Measurements from ENCODE around the gene P3H1. TPM values are rescaled to one million over a fixed set of nuclear protein-coding genes. Genes with fewer than 3 reads are reported as not detected.

P3H1 gene
- total RNA-seq, 1 experiment from 2014 or later = 47.1 TPM

DNA sequence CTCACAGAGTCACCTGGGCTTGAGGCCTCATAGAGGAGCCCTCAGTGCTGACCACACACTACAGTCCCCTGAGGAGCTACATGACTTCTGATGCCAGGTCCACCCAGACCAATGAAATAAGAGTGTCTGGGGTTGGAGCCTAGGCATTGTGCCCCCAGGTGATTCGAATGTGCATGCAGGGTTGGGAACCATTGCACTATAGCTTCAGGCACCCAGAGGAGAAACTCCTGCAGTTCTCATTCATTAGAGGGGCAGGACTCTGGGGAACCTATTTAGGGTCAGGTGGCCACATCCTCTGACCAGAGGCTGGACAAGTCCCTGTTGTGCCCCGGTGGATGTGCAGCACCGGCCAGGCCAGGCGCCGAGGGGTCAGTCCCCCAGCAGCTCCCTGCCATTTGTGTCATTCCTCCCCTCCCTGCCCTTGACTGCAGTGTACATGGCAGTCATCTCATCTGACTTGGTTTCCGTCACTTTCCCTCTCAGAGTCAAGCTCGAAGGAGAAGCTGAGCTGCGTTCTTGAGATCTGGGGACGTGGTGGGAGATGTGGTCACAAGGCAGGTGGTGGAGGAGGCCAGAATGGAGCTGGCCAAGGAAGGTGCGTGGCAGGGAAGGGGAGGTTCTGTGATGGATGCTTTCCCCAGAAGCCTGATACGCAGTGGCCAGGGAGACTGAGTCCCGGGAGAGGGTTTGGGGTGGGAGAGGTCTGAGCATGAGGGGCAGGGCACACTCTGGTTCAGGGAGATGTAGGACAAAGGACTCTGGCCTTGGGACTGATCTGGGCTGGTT lies 33.2 kb downstream of the P3H1 start:
- Histone ChIP-seq H4K5ac (ENCODE audit: insufficient read length, low read depth, low read length) (no peak overlapping the region), H3K27me3 (ENCODE audit: insufficient read depth, low read length) (no peaks in the 10 kb centered on the region), H2BK5ac (ENCODE audit: insufficient read length, low read length) (no peak overlapping the region), H3K79me2 (ENCODE audit: insufficient read depth, low read length) (no peaks in the 10 kb centered on the region), H3K79me1 (ENCODE audit: insufficient read depth, low read depth, low read length, poor library complexity, severe bottlenecking) (no peaks in the 10 kb centered on the region), H3K23ac (ENCODE audit: insufficient read length, low read depth, low read length) (no peak overlapping the region), H4K8ac (replicated peaks; ENCODE audit: insufficient read length, low read depth, low read length) (no peak overlapping the region), H2AFZ (ENCODE audit: low read length) (no peak overlapping the region), H3K27ac (ENCODE audit: insufficient read length, low read depth, low read length) (no peak overlapping the region), H2BK120ac (ENCODE audit: low read depth, low read length, poor library complexity, severe bottlenecking) (no peak overlapping the region), H3K4me2 (ENCODE audit: insufficient read depth, insufficient read length, low read length) (no peak overlapping the region), H2BK15ac (ENCODE audit: low read depth, low read length) (no peak overlapping the region), H3K23me2 (ENCODE audit: insufficient read length, low read depth, low read length, poor library complexity, severe bottlenecking) (no peaks in the 10 kb centered on the region), H3K14ac (ENCODE audit: insufficient read depth, low read length) (no peak overlapping the region; the same call in 1 of the 2 replicates), H3T11ph (ENCODE audit: low read length) (no peak overlapping the region), H2BK12ac (ENCODE audit: insufficient read length, low read depth, low read length) (no peak overlapping the region), H3K18ac (ENCODE audit: insufficient read length, low read depth, low read length) (no peak overlapping the region), H3K56ac (ENCODE audit: insufficient read length, low read depth, low read length) (no peak overlapping the region), H3K4me1 (ENCODE audit: insufficient read depth, low read length) (no peaks in the 10 kb centered on the region; the same call in 1 of the 2 replicates), H4K91ac (ENCODE audit: insufficient read length, low read depth, low read length) (no peak overlapping the region), H3K4ac (ENCODE audit: low read depth, low read length) (no peak overlapping the region), H3K9me3 (ENCODE audit: control insufficient read depth, low read depth, low read length) (no peaks in the 10 kb centered on the region), H4K20me1 (ENCODE audit: control insufficient read depth, insufficient read depth, insufficient read length) (no peaks in the 10 kb centered on the region), H2AK5ac (ENCODE audit: insufficient read length, low read length) (no peak overlapping the region), H2BK20ac (ENCODE audit: low read depth, low read length, poor library complexity, severe bottlenecking) (no peak overlapping the region), H3K9ac (ENCODE audit: extremely low read depth, insufficient read length, low read length) (no peak overlapping the region)
- Mint-ChIP-seq H3K27me3 (ENCODE audit: low read depth) (no peaks in the 10 kb centered on the region; the same call in 1 of the 2 replicates), H3K9me3 (no peaks in the 10 kb centered on the region), H3K4me1 (peaks cover 11 to 32% of the 10 kb centered on the region in 2 experiments), H3K36me3 (ENCODE audit: insufficient read depth in 1 of 3, low read depth in 3 of 3) (peaks cover 0 to 3% (median 0%) of the 10 kb centered on the region in 3 experiments; a peak in 2 of 7 replicates), H3K4me3 (no peak overlapping the region), H3K27ac (no peak overlapping the region; a peak in 1 of 7 replicates)
- TF ChIP-seq, protein P1, sequence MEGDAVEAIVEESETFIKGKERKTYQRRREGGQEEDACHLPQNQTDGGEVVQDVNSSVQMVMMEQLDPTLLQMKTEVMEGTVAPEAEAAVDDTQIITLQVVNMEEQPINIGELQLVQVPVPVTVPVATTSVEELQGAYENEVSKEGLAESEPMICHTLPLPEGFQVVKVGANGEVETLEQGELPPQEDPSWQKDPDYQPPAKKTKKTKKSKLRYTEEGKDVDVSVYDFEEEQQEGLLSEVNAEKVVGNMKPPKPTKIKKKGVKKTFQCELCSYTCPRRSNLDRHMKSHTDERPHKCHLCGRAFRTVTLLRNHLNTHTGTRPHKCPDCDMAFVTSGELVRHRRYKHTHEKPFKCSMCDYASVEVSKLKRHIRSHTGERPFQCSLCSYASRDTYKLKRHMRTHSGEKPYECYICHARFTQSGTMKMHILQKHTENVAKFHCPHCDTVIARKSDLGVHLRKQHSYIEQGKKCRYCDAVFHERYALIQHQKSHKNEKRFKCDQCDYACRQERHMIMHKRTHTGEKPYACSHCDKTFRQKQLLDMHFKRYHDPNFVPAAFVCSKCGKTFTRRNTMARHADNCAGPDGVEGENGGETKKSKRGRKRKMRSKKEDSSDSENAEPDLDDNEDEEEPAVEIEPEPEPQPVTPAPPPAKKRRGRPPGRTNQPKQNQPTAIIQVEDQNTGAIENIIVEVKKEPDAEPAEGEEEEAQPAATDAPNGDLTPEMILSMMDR (conservative IDR thresholded peaks at IDR 0.05) = no peak
- no CpG with 5 or more reads among the region's 12 CpGs for WGBS (ENCODE audit: extremely low coverage, insufficient read length, low lambda C conversion rate)
- no peak for DNase-seq

All from H9 (cell line).